NOMO-1 treated with dmso at 0.1 percent for 144 hours (cell line): ENCODE results near the gene BCS1L.

Experiments
- DNase-seq: peaks from one replicate; lab custom pipeline; 2025; ENCODE audit not compliant: unreplicated experiment; lab: John Stamatoyannopoulos, UW

BCS1L gene

DNA sequence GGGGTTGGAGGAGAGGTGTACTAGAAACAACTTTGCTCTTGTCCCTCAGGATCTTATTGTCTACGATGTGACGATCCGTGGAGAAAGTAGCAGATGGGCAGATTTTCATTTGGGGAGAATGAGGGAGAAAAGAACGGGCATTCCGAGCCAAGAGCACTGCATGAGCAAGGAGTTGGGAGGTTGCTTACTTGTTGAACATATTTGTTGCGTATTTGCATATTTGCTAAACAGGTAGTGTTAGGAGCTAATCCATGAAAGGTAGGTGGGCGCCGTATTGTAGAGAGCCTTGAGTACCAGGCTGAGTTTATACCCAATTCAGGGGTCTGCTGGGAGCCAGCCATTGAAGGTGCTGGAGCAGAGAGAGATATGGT, 490 bp downstream of the BCS1L start:
- DNase-seq, result no peak

DNA sequence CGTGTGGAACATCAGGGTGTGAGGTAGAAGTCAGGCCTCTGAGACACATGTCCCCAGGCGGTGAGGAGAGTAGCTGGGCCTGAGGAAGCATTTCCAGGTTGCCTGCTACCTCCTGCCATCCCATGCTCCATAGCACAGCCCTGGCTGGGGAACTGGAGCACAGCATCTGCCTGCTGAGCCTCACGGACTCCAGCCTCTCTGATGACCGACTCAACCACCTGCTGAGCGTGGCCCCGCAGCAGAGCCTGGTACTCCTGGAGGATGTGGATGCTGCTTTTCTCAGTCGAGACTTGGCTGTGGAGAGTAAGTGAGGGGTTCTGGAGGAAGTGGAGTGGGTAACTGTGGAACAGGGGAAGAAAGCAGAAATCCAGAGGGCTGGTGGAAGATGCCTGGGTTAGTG, 2.9 kb downstream of the BCS1L start:
- DNase-seq, result no peak

DNA sequence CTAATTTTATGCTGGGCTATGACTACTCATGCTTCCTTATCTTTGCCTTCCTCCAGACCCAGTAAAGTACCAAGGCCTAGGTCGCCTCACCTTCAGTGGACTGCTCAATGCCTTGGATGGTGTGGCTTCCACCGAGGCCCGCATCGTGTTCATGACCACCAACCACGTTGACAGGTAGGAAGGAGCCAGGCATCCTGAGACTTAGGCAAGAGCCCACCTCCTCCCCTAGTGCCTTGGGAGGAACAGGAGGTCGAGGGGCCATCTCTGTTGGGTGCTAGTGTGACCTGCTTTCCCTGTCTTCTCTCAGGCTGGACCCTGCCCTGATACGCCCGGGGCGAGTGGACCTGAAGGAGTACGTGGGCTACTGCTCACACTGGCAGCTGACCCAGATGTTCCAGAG, 3.3 kb downstream of the BCS1L start:
- DNase-seq, result no peak

DNA sequence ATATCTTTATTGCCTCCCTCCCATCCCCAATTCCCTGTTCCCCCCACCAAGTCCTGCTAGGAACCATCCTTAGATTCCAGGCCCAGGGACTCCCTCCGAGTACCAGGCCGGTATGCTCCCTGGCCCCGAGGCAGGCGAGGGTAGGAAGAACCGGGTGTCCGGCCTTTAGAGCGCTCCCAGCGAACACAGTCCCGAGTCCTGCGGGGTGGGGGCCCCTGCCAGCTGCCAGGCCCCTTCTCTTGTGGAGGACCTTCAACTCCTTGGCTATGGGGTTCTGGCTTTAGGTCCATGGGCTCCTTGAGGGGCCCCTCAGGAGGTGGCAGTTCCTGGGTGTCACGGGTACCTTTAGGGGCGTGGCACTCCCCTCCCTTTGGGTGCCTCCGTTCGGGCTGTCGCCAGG, 4.4 kb downstream of the BCS1L start:
- no peak for DNase-seq

DNA sequence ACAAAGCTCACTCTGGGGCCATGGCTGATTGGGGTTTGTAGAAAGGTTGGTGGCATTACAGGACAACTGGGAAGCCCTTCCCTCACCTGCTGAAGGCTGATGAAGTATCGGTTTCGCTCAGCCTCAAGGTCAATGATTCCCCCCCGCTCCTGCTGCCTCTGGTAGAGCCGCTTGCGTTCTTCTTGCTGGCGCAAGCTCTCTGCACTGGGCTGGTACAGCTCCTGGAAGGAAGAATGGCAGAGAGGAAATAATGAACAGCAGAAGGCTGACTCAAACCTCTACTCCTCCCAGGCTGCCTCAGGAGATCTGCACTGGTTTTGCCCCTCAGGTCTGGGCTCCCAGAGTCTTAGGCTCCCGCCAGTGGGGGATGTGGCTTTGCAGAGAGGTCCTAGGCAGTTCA, 5.2 kb downstream of the BCS1L start:
- no peak for DNase-seq

DNA sequence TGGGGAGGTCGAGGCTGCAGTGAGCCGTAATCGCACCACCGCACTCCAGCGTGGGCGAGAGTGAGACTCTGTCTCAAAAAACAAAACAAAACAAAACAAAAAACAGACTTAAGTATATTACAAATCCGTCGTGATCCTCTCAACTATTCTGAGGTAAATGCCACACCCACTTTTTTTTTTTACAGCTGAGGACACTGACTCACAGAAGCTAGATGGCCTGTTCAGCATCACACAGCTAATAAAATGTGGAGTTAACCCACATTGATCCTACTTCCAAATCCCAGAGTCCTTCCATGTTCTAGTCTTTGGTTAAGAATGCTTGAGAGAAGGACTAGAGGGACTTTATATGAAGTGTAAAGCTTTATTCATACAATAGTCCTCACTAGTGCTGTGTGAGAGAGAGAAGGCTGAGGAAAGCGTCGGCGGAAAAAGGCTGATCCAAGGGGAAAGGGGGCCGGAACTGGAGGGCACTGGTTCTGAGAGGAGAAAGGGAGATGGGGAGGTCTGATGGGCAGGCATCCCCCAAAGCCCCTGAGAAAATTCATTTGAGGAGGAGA, 11.7 kb downstream of the BCS1L start:
- DNase-seq, result no peak

DNA sequence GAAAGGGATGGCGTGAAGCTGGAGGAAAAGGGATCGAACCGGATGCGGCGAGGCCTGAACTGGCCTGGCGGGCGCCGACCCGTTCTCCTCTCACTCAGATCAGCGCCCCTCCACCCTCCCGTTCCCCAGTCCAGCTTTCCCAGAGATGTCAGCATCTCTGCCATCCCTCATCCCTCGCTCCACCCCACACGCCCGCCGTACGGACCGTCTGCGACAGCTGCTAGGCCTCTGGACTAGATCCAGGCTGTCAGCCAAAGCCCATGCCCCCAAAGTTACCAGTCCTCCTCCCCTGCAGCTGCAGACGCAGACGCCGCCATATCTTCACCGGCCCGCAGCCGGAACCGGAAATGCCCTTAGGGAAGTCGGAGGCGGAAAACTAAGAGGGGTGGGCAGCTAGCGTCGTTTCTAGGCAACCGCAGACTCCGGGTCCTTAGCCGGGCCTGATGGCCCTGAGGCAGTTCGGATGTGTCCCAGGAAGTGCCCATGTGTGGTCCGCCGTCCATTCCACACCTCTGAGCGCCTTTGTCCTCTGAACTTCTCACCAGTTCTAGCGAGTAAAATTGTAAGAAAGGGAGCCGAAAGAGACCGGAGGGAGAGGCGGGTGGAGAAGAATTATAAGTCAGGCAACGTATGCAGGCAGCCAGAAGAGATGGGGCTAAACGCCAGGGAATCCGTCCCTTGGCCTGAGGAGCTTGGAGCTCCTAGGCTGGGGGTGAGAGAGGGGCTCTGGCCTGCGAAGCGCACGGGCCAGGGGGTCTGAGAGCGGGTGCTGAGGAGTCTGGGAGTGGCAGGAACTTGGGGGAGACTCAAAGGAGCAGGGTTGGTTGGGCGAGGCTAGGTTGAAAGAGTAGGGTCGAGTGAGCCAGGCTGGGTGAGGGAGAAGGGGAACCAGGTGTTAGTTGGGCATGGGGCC, 12.4 kb downstream of the BCS1L start, which contains the start of the genes RNF25 and STK36:
Gene RNF25 (minus strand): TSS at position 349 of the 913 bp plus-strand sequence. CDS start 32 bp downstream, at position 317.
Gene STK36 (plus strand): TSS at position 433 of the 913 bp plus-strand sequence. CDS start 744 bp downstream, outside the sequence.
- peak; percentile 80 for DNase-seq

DNA sequence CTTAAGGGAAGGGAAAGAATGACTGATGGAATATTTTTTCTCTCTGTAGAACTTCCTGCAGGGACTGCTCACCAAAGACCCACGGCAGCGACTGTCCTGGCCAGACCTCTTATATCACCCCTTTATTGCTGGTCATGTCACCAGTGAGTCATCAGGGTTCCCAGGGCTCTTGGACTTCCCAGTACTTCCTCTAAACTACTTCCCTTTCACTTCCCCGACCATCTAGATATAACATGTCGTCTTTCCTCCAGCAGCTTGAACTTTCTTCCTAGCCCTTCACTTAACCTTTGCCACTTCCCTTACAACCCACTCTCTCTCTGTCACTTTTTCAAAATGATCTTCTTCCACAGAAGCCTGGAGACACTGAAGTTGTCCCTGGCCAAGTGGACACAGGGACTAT, 19.6 kb downstream of the BCS1L start:
- peak; percentile 3 for DNase-seq

DNA sequence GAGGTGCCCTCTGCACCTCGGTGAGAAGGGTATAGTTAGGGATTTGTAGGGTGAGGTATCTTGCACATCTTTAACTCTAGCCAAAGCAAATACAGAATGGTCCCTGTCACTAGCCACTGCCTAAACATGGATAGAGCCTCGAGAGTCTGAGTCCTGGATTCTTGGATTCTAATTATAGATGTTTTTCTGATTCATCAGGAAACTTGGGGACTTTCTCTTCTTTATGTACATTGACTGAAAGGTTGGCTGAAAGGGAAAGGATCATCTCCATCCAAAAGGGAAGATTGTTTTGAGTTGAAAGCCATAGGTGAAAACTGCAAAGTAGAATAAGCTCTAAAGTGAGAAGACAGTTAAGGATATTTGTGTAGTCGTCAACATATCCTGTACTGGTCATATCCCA, 20.6 kb downstream of the BCS1L start:
- DNase-seq, result no peak

DNA sequence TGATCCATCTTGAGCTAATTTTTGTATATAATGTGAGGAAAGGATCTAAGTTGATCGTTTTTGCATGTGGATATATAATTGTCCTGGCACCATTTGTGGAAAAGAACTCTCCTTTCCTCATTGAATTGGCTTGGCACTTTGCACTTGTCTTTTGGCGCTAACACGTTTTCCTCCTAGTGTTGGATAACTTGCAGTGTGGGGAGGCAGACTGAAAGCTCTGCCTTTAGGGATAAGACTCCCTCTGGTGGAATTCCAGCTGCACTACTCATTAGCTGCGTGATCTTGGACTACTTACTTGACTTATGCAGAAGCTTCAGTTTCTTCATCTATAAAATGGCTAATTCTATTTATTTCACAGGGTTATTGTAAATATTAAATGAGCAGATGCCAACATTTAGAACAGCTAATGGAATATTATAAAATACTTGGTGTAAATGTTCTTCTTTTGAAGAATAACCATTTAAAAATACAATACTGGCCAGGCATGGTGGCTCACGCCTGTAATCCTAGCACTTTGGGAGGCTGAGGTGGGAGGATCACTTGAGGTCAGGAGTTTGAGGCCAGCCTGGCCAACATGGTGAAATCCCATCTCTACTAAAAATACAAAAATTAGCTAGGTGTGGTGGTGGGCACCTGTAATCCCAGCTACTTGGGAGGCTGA, 28.0 kb downstream of the BCS1L start:
- peak; percentile 36 for DNase-seq

DNA sequence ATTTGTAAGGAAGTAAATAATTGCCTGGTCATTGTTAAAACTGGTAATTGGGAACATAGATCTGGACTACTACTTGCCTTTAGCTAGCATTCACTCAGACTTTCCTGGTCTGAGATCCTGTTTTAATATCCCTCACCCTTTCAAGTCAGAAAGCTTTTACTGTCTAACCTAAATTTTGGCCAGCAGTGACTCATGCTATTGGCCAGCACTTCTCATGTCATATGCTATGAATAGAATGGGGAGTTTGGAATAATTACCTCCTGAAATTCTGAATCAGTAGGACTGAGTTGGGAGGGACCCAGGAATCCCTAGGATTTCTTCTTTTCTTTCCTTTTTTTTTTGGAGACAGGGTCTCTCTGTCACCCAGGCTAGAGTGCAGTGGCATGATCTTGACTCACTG, 31.8 kb downstream of the BCS1L start:
- DNase-seq, result no peak

DNA sequence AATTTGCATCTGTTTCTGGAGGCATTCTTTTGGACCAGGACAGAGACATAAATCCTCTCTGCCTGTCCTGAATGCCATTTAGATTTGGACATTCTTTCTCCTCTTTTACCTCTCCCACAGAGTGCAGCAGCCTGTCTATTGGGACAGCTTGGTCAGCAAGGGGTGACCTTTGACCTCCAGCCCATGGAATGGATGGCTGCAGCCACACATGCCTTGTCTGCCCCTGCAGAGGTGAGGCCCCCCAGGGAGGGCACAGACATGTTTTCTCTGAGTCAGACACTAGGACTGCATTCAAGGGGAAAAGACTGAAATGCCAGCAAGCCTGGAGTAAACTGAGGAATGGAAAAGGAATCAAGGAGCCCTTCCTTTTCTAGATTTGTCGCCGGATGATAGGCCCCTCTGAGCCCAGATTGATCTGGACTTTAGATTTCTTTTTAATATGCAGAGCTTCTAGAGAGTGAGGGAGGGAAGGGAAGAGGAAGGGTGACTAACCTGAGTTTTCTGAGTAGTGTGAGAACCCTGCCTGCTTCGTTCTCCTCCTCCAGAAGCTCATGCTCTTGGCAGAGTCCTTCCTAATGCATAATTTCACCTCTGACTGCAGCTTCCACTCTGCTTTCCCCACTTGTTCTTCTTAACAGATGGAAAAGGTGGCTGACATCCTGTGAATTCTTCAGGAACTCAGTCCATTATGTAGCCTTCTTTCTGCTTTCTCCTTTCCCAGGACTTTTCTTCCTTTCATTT, 35.1 kb downstream of the BCS1L start:
- DNase-seq, result no peak

DNA sequence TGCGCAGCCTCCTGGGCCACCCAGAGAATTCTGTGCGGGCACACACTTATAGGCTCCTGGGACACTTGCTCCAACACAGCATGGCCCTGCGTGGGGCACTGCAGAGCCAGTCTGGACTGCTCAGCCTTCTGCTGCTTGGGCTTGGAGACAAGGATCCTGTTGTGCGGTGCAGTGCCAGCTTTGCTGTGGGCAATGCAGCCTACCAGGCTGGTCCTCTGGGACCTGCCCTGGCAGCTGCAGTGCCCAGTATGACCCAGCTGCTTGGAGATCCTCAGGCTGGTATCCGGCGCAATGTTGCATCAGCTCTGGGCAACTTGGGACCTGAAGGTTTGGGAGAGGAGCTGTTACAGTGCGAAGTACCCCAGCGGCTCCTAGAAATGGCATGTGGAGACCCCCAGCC, 39.4 kb downstream of the BCS1L start:
- DNase-seq, result no peak

DNA sequence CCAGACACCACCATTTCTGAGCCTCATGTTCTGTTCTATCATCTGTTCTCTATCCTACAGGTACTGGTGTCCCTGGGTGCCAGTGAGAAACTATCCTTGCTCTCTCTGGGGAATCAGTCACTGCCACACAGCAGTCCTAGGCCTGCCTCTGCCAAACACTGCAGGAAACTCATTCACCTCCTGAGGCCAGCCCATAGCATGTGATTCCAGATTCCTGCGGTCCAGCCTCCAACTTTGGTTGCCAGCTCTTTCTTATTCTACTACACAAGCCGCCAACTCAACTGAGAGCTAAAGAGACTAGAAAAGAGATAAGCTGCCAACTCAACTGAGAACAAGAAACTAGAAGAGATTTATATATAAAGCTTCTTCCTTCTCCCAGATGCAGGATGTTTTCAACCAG, 42.3 kb downstream of the BCS1L start:
- no peak for DNase-seq

DNA sequence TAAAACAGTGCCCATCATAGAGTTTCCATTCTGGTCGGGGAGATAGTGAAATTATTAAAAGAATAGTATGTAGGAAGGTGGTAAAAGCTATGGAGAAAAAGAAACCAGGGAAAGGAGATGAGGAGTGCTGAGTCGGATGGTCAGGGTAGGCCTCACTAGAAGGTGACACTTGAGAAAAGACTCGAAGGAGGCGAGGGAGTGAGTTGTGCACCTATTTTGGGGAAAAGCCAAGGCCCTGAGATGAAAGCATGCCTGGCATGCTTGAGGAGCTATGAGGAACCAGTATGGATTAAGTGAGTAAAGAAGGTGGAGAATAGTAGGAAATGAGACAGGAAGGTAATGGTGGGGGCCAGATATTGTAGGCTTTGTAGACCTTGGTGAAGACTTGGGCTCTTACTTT, 43.9 kb downstream of the BCS1L start:
- no peak for DNase-seq

DNA sequence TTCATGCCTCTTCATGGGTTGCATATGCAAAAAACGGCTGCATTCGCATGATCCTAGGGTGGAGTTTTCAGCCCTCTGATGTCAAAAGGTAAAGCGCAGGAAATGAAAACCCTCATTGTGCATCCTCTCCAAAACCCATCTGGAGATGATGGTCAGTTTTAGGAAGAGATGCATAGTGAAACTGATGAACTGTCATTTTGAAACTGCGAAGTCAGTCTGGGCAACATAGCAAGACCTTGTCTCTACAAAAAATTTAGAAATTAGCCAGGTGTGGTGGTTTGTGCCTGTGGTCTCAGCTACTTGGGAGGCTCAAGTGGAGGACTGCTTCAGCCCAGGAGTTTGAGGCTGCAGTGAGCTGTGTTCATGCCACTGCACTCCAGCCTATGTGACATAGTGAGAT, 48.6 kb downstream of the BCS1L start:
- no peak for DNase-seq

DNA sequence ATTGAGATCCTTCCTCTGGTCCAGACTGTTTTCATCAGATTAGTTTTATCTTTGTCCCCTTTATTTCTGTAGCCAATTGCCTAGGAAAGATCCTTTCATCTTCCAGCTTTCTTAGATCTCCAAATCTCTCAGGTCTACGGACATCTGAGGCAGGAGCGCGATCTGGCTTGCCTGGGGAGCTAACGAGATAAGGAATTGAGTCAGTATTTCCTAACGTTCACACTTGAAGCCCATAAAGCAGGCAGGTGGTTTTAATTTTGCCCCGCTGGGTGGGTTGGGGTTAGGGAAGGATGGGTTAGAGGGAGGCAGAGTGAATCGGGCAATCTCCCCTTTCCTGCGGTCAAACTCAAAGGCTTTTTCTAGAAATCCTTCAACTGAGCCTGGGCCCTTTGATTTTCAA, 50.4 kb downstream of the BCS1L start:
- DNase-seq, result no peak

DNA sequence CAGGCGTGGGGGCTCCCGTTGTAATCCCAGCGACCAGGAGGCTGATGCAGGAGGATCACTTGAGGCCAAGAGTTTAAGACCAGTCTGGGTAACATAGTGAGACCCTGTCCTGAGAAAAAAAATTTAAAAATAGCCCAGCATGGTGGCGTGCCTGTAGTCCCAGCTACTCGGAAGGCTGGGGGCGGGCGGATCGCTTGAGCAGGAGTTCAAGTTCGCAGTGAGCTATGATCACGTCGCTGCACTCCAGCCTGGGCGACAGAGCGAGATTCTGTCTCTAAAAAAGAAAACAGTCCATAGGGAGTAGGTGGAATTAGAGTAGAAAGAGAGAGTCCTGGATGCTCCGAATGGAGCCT, 50.8 kb downstream of the BCS1L start:
- DNase-seq, result no peak

DNA sequence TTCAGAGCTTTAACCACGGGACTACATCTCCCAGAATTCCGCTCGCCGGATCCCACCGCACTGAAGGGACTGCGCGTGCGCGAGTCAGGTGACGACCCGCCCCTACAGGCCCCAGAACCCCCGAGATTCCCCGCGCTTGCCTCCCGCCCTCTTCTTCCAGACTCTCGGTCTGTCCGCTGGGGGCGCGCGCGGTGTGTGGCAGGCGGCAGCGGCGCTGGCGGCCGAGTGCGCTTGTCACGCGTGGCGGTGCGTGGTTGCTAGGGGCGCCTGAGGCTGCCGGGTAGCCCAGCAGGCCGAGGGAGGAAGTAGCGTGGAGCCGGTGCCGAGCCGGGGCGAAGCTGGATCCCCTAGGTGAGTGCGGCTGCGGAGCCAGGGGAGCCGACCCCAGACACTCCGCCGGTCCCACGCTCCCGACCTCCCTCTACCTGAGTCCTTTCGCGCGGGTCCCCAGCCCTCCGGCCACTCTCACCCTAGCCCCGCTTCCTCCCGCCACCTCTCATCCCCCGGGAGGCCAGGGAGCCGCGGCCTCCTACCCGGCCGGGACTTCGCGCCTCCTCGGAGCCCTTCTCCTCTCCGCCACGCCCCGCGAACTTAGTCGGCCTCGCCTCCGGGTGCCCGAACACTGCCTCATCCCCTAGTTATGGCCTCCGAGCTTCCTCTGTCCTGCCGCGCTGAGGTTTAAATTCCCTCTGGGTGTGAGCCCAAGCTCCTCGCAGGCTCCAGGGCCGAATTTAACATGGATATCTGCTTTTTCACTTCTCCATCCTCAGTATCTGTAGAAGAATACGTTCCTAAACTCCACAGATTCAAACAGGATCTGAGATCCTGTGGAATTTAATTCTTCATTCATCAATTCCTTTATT, 51.4 kb downstream of the BCS1L start, which contains the start of gene TTLL4:
Gene TTLL4 (plus strand): TSS at position 149 of the 863 bp plus-strand sequence. CDS start 26,842 bp downstream, outside the sequence.
- DNase-seq, result peak; percentile 97

DNA sequence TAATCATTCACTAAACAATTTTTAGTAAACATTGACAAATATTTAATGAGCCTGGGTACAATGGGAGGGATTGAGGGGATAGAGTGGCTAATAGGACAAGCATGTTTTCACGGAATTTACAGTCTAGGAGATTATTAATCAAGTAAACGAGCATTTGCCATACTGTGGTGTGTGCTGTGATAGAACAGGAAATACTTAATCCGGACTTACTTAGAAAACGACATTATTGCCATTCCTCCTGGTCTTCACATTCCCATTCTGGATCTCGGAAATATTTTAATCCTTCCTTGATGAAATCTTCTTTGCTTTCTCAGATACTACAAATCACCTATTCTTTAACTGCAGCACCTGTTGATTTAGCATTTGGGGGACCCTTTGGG, 52.1 kb downstream of the BCS1L start:
- no peak for DNase-seq
